Measurements from ENCODE around the gene NXN.
"Not testable (repeated sequence)": the region's sequence is repeated elsewhere in the genome, so short reads cannot be mapped to it uniquely, and the experiment has no call there.

Gene NXN

GRCh38 chr17:876272-876671, 103.3 kb downstream of the NXN start:
- Histone ChIP-seq H3K36me3 (ENCODE audit: control insufficient read depth, low read length) (no peaks in the 10 kb centered on the region), H3K9me3 (ENCODE audit: control insufficient read depth, insufficient read depth, low read length) (no peaks in the 10 kb centered on the region), H3K9me2 (replicated peaks; ENCODE audit: control insufficient read depth, low read length) (no peaks in the 10 kb centered on the region), H3K4me1 (ENCODE audit: control insufficient read depth, low read length) (peaks cover 19% of the 10 kb centered on the region), H3K79me2 (ENCODE audit: control insufficient read depth, low read length) (no peaks in the 10 kb centered on the region), H3K4me2 (ENCODE audit: low read length) (no peak overlapping the region), H3K27ac (ENCODE audit: low read depth, low read length) (no peak overlapping the region), H3K27me3 (ENCODE audit: control insufficient read depth, low read length) (no peaks in the 10 kb centered on the region), H3F3A (ENCODE audit: control insufficient read depth, insufficient read depth) (no peaks in the 10 kb centered on the region), H3K4me3 (ENCODE audit: low read length) (no peak overlapping the region), H4K20me1 (ENCODE audit: control insufficient read depth, insufficient read depth, low read depth, low read length) (no peaks in the 10 kb centered on the region)
- TF ChIP-seq CTCF (IDR thresholded peaks at IDR 0.05; ENCODE audit: low read depth, low read length, poor library complexity, severe bottlenecking), result no peak

GRCh38 chr17:874590-874989, 105.0 kb downstream of the NXN start:
- H4K20me1 ChIP-seq (ENCODE audit: control insufficient read depth, insufficient read depth, low read depth, low read length); H3K9me3 ChIP-seq (ENCODE audit: control insufficient read depth, insufficient read depth, low read length); H3K79me2 ChIP-seq (ENCODE audit: control insufficient read depth, low read length); H3K4me1 ChIP-seq (ENCODE audit: control insufficient read depth, low read length); H3K27me3 ChIP-seq (ENCODE audit: control insufficient read depth, low read length); H3K36me3 ChIP-seq (ENCODE audit: control insufficient read depth, low read length); H3K4me2 ChIP-seq (ENCODE audit: low read length); H3K4me3 ChIP-seq (ENCODE audit: low read length); H3K9me2 ChIP-seq (replicated peaks; ENCODE audit: control insufficient read depth, low read length); H3F3A ChIP-seq (ENCODE audit: control insufficient read depth, insufficient read depth); H3K27ac ChIP-seq (ENCODE audit: low read depth, low read length): not testable (repeated sequence)

DNA sequence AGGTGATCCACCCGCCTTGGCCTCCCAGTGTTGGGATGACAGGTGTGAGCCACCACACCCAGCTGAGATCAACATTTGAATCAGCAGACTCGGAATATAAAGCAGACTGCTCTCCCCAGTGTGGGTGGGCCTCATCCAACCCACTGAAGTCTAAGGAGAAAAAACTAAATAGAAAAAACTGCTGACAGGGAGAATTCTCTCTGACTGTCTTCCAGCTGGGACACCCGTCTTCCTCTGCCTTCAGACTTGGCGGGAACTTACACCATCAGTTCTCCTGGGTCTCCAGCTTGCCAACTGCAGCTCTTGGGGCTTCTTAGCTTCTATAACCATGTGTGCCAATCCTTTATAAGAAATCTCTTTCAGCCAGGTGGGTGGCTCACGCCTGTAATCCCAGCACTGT, 106.7 kb downstream of the NXN start:
- Histone ChIP-seq H3K36me3 (ENCODE audit: control insufficient read depth, low read length) (no peaks in the 10 kb centered on the region), H3K4me2 (ENCODE audit: low read length) (no peak overlapping the region), H3K4me3 (ENCODE audit: low read length) (no peak overlapping the region), H3K79me2 (ENCODE audit: control insufficient read depth, low read length) (no peaks in the 10 kb centered on the region), H4K20me1 (ENCODE audit: control insufficient read depth, insufficient read depth, low read depth, low read length) (no peaks in the 10 kb centered on the region), H3K4me1 (ENCODE audit: control insufficient read depth, low read length) (no peaks in the 10 kb centered on the region), H3F3A (ENCODE audit: control insufficient read depth, insufficient read depth) (no peaks in the 10 kb centered on the region), H3K9me2 (replicated peaks; ENCODE audit: control insufficient read depth, low read length) (no peaks in the 10 kb centered on the region), H3K9me3 (ENCODE audit: control insufficient read depth, insufficient read depth, low read length) (no peaks in the 10 kb centered on the region), H3K27me3 (ENCODE audit: control insufficient read depth, low read length) (no peaks in the 10 kb centered on the region), H3K27ac (ENCODE audit: low read depth, low read length) (no peak overlapping the region)
- TF ChIP-seq CTCF (IDR thresholded peaks at IDR 0.05; ENCODE audit: low read depth, low read length, poor library complexity, severe bottlenecking), result no peak
- no peak for TF ChIP-seq EZH2phosphoT487 (IDR thresholded peaks at IDR 0.05; ENCODE audit: borderline replicate concordance, low read length)

GRCh38 chr17:871751-872519, 107.6 kb downstream of the NXN start:
- Histone ChIP-seq H3K4me3 (ENCODE audit: low read length) (no peak overlapping the region), H3K4me2 (ENCODE audit: low read length) (no peak overlapping the region), H3K9me3 (ENCODE audit: control insufficient read depth, insufficient read depth, low read length) (no peaks in the 10 kb centered on the region), H3K36me3 (ENCODE audit: control insufficient read depth, low read length) (no peaks in the 10 kb centered on the region), H4K20me1 (ENCODE audit: control insufficient read depth, insufficient read depth, low read depth, low read length) (no peaks in the 10 kb centered on the region), H3K27ac (ENCODE audit: low read depth, low read length) (no peak overlapping the region), H3K4me1 (ENCODE audit: control insufficient read depth, low read length) (no peaks in the 10 kb centered on the region), H3K9me2 (replicated peaks; ENCODE audit: control insufficient read depth, low read length) (no peaks in the 10 kb centered on the region), H3K27me3 (ENCODE audit: control insufficient read depth, low read length) (no peaks in the 10 kb centered on the region), H3K79me2 (ENCODE audit: control insufficient read depth, low read length) (no peaks in the 10 kb centered on the region), H3F3A (ENCODE audit: control insufficient read depth, insufficient read depth) (no peaks in the 10 kb centered on the region)
- TF ChIP-seq CTCF (IDR thresholded peaks at IDR 0.05; ENCODE audit: low read depth, low read length, poor library complexity, severe bottlenecking), result no peak
- TF ChIP-seq EZH2phosphoT487 (IDR thresholded peaks at IDR 0.05; ENCODE audit: borderline replicate concordance, low read length), result no peak
